NCI-H2171 (cell line): Measurements from ENCODE around the gene LLGL2.
A peak's percentile ranks its signal among the peaks of the same experiment; 100 is the strongest.
"Not testable (repeated sequence)": the region's sequence is repeated elsewhere in the genome, so short reads cannot be mapped to it uniquely, and the experiment has no call there.

ENCODE experiments used
- DNase-seq: peaks from one replicate; lab custom pipeline; 2025; lab: John Stamatoyannopoulos, UW

The LLGL2 gene

GRCh38 chr17:75571197-75571884, 45.8 kb downstream of the LLGL2 start:
- DNase-seq, result no peak

- no peak for DNase-seq
These were observed 46.4 kb downstream of the LLGL2 start for GRCh38 chr17:75571885-75572215.

- DNase-seq, result no peak
These were observed 47.4 kb downstream of the LLGL2 start for GRCh38 chr17:75572713-75573539.

GRCh38 chr17:75573540-75573957, 48.1 kb downstream of the LLGL2 start:
- no peak for DNase-seq

GRCh38 chr17:75573994-75574393, 48.5 kb downstream of the LLGL2 start:
- DNase-seq, result no peak

- DNase-seq, result no peak
These were observed 49.0 kb downstream of the LLGL2 start for GRCh38 chr17:75574404-75575036.

- no peak for DNase-seq
These were observed 49.7 kb downstream of the LLGL2 start for GRCh38 chr17:75575197-75575596.

GRCh38 chr17:75575728-75576127, 50.2 kb downstream of the LLGL2 start:
- no peak for DNase-seq

GRCh38 chr17:75576661-75577060, 51.2 kb downstream of the LLGL2 start:
- DNase-seq, result no peak

- DNase-seq, result not testable (repeated sequence)
These were observed 55.7 kb downstream of the LLGL2 start for GRCh38 chr17:75581121-75581725.

GRCh38 chr17:75583197-75583596, 57.7 kb downstream of the LLGL2 start:
- DNase-seq, result not testable (repeated sequence)

- DNase-seq, result no peak
These were observed 59.3 kb downstream of the LLGL2 start for GRCh38 chr17:75584849-75585175.

- peak; percentile 25 for DNase-seq
These were observed 62.4 kb downstream of the LLGL2 start, which contains the start of gene MYO15B for GRCh38 chr17:75587675-75588595. Gene MYO15B, plus strand, starts transcription at chr17:75587800. Its CDS starts 258 bp downstream, at chr17:75588058.

GRCh38 chr17:75588596-75589011, 63.1 kb downstream of the LLGL2 start:
- DNase-seq, result no peak

GRCh38 chr17:75589012-75589918, 63.8 kb downstream of the LLGL2 start:
- peak; percentile 98 for DNase-seq

- no peak for DNase-seq
These were observed 64.4 kb downstream of the LLGL2 start for GRCh38 chr17:75589919-75590303.

GRCh38 chr17:75590314-75590761, 64.8 kb downstream of the LLGL2 start:
- no peak for DNase-seq

- no peak for DNase-seq
These were observed 65.6 kb downstream of the LLGL2 start for GRCh38 chr17:75590849-75591721.

- no peak for DNase-seq
These were observed 66.3 kb downstream of the LLGL2 start for GRCh38 chr17:75591722-75592302.
